Measurements from ENCODE around the gene ENOX2.

Gene ENOX2

GRCh38 chrX:130631011-130631410 is 272.0 kb downstream of the ENOX2 start:
- no peak for DNase-seq (ENCODE audit: low spot score)

- DNase-seq (ENCODE audit: low spot score) = no peak
Measured at GRCh38 chrX:130628516-130628915, 274.5 kb downstream of the ENOX2 start.

DNA sequence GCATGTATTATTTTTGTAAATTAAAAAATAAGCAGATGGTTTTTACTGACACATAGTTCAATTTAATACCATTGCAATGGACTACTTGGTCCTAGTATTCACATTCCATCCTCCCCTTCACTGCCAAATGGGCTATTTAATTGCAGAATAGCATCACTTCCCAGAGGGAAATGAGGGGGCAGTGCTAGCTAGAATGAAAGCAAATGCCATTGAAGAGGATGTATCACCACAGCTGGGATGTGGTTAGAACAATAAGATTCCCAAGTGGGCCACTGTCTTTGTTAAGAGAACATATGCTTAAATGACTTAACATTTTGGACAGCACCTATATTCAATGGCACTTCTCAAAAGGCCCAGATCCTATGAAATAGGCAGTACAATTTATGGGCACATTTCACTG is 276.5 kb downstream of the ENOX2 start:
- DNase-seq (ENCODE audit: low spot score) = no peak

DNA sequence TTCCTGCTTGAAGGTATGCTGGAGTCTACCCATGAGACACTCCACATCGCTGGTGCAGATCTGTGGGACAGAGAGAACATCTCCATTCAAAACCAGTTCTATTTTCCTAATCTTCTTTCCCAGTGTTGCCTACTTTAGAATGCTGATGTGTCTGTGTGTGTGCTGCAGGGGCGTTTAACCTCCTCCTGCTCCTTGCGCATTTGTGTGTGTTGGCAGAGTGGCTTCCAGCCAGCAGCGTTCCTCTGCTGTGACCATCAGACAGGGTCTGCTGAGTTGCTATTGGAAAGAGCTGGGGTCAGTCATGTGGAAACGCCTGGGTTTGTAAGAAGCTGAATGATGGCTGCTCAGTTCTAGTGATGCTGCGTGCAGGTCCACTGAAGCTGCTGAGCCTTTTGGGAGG is 277.6 kb downstream of the ENOX2 start:
- no peak for DNase-seq (ENCODE audit: low spot score)

GRCh38 chrX:130623518-130623917 is 279.5 kb downstream of the ENOX2 start:
- DNase-seq (ENCODE audit: low spot score) = no peak

GRCh38 chrX:130615941-130616340 is 287.1 kb downstream of the ENOX2 start:
- no peak for DNase-seq (ENCODE audit: low spot score)

GRCh38 chrX:130607431-130607830 is 295.6 kb downstream of the ENOX2 start:
- no peak for DNase-seq (ENCODE audit: low spot score)

DNA sequence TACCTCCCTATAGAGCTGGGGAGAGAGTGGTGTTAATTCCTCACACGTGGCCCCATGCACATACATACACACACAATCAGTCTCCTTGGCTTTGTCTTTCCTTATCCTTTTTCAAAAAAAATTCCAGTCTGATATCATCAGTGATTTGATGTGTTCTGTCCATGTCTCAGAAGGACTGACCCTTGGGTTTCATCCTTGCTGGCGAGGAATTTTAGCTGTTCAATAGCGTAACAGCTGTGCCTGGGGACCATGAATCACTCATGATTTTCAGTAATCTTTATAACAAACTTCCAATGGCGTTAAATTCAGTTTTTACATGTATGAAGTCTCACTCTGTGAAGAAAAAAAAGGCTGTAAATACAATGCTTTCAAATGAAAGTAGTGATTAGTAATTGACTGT is 296.6 kb downstream of the ENOX2 start:
- no peak for DNase-seq (ENCODE audit: low spot score)

DNA sequence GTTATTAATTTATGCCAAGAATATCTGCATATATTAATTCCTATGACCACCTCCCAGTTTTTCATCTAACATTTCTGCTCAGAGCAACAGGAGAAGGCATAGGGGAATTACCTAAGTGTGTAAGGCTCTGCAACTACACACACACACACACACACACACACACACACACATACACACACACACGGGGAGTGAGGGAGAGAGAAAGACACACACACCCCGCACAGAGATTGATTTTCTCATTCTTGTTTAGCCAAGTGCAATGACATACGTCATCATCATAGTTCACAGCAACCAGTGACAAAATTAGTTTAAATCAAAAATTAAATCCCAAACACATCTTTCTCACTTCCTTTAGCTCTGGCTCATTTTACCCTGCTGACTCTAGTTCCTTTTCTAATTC is 298.1 kb downstream of the ENOX2 start:
- no peak for DNase-seq (ENCODE audit: low spot score)

GRCh38 chrX:130594453-130594916 is 308.5 kb downstream of the ENOX2 start:
- DNase-seq (ENCODE audit: low spot score) = peak; percentile 69

GRCh38 chrX:130593911-130594310 is 309.1 kb downstream of the ENOX2 start:
- peak; percentile 24 for DNase-seq (ENCODE audit: low spot score)

DNA sequence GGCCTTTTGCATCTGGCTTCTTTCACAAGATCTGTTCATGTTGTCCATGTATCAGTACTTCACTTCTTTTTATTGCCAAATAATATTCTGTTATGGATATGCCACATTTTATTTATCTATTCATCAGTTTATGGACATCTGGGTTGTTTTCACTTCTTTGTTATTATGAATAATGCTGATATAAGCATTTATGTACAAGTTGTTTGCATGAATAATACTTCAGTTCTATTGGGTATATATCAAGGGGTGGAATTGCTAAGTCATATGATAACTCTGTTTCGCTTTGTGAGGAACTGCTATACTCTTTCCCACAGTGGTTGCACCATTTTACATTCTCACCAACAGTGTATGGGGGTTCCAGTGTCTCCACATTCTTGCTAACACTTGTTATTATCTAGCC is 310.8 kb downstream of the ENOX2 start:
- DNase-seq (ENCODE audit: low spot score) = no peak

GRCh38 chrX:130578906-130579305 is 324.1 kb downstream of the ENOX2 start:
- no peak for DNase-seq (ENCODE audit: low spot score)

GRCh38 chrX:130577431-130577830 is 325.6 kb downstream of the ENOX2 start:
- no peak for DNase-seq (ENCODE audit: low spot score)

GRCh38 chrX:130575831-130576389 is 327.1 kb downstream of the ENOX2 start:
- peak; percentile 66 for DNase-seq (ENCODE audit: low spot score)
